Neural progenitor cell (in vitro differentiated cells): ENCODE results near the gene PDGFRB.

ENCODE experiments used
- CTCF ChIP-seq: fragments of 200-600 bp; sonication (generic); IDR thresholded peaks from 2 replicates; pipeline ENCODE4 v1.5.1; 2017; ENCODE audit warnings: antibody characterized with exemption, mild to moderate bottlenecking
- EZH2phosphoT487 ChIP-seq: fragments of 200-600 bp; sonication (generic); IDR thresholded peaks from 2 replicates; pipeline ENCODE4 v1.6.1; 2017; ENCODE audit warnings: antibody characterized with exemption

DNA sequence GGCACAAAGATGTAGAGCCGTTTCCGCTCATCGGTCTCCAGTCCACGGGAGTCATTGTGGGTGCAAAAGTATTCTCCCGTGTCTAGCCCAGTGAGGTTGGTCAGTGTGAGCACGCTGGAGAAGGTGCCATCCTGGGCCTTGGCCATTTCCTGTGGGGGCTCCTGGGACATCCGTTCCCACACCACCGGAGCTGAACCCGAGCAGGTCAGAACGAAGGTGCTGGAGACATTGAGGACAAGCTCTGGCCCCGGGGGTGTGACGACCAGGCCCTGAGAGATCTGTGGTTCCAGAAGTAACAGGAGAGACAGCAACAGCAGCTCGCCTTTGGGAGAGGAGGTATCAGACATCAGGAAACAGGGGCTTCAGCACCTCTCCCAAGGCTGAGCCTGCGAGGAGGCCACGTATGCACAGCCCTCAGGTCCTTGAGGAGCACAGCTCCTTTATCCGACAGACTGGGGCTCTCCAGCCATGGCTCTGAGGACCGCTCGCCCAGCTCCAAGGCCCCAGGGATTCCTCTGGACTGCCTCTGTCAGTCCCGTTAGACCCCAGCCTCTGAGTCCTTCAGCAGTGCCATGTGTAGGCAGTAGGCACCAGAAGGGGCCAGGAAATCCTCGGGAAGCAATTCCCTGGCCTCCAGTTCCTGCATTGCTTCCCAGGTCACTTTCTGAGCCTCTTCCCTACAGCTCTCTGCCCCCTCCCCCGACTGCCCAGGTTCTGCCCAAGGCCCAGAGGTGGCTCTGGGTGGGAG lies 19.9 kb downstream of the PDGFRB start:
- no peak for TF ChIP-seq CTCF
- no peak for TF ChIP-seq EZH2phosphoT487
